Transverse colon (tissue), 3 donors: ENCODE results near the gene SFTPA1.
"Not testable (repeated sequence)": the region's sequence is repeated elsewhere in the genome, so short reads cannot be mapped to it uniquely, and the experiment has no call there.

ENCODE experiments used
- CTCF ChIP-seq, 5 experiments: fragments of 200-600 bp in 3 of 5; fragments of 450-650 bp in 2 of 5; sonication (generic) in 3 of 5; IDR thresholded peaks; 1 replicate in 2 of 5; 2 replicates in 3 of 5; pipeline ENCODE4 v1.5.1; 2016 to 2017; ENCODE audit warnings: antibody characterized with exemption in 5 of 5, inconsistent platforms in 3 of 5, mild to moderate bottlenecking in 2 of 5, moderate library complexity in 1 of 5
- POLR2A ChIP-seq: fragments of 450-650 bp; IDR thresholded peaks from one replicate; pipeline ENCODE4 v1.6.1; 2016; ENCODE audit warnings: antibody characterized with exemption, mild to moderate bottlenecking, moderate library complexity

DNA sequence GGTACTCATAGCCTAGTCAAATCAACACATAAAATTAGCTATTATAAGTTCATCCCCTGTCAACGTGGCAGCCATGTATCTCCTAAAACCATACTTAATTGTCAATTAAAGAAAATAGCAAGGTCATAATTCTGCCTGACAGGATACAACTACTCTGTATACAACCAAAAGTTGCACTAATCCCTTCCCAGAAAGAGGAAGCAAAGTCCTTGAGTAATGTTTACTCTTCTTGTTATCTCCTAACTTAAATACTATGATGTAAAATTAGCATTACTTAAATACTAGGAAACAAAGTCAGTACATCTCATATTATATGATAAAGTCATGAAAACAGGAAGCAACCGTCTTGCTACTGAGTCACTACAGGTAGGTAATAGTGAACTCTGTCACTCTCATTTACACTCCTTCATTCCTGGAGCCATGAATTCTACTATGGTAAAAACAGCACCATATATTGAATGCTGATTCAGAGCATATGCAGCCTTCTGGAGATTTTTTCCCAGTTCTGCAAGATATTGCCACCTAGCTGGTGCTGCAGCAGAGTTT lies 26.0 kb downstream of the SFTPA1 start:
- not testable (repeated sequence) for TF ChIP-seq CTCF (IDR thresholded peaks at IDR 0.05); POLR2A
